Kidney (tissue), 14 donors: ENCODE data around the gene OPTN. TPM values are rescaled to one million over a fixed set of nuclear protein-coding genes. Genes with fewer than 3 reads are reported as not detected.

Experiments used
- DNase-seq, 5 donors: peaks; one replicate each; pipeline ENCODE4 v3.0.0-alpha.2; 2013 to 2020
- FAIRE-seq: peaks from 2 replicates; lab custom pipeline; 2012; peaks lifted over from hg19 to GRCh38; lab: Jason Lieb, UNC
- H3K27ac ChIP-seq, 2 donors: one replicate each; pipeline ENCODE4 v1.7.0; 2013; ENCODE audit warnings: low read depth in 2 of 2, low read length in 2 of 2, inconsistent platforms in 1 of 2
- H3K27me3 ChIP-seq: one replicate; pipeline ENCODE4 v1.7.1; 2013; ENCODE audit warnings: low read length, inconsistent platforms; ENCODE audit not compliant: control insufficient read depth, insufficient read depth
- H3K36me3 ChIP-seq, 3 donors: one replicate each; pipeline versions ENCODE4 v1.7.0 to v1.7.1; 2013; ENCODE audit warnings: low read length in 3 of 3, control low read depth in 1 of 3, inconsistent platforms in 1 of 3; ENCODE audit not compliant: insufficient read depth in 3 of 3, control insufficient read depth in 2 of 3
- H3K4me1 ChIP-seq, 3 donors: one replicate each; pipeline versions ENCODE4 v1.7.0 to v1.7.1; 2013; ENCODE audit warnings: low read length in 3 of 3, inconsistent platforms in 1 of 3, low read depth in 1 of 3; ENCODE audit not compliant: control insufficient read depth in 2 of 3, insufficient read depth in 2 of 3
- H3K4me3 ChIP-seq, 3 donors: one replicate each; pipeline versions ENCODE4 v1.7.0 to v1.8.1; 2013; ENCODE audit warnings: low read length in 3 of 3, control low read depth in 1 of 3, inconsistent platforms in 1 of 3
- H3K9ac ChIP-seq, 3 donors: one replicate each; pipeline versions ENCODE4 v1.7.0 to v1.7.1; 2013; ENCODE audit warnings: low read length in 3 of 3, control low read depth in 1 of 3, inconsistent platforms in 1 of 3
- H3K9me3 ChIP-seq, 3 donors: one replicate each; pipeline versions ENCODE4 v1.7.0 to v1.7.1; 2013; ENCODE audit warnings: low read length in 3 of 3, control low read depth in 1 of 3, inconsistent platforms in 1 of 3; ENCODE audit not compliant: control insufficient read depth in 2 of 3, insufficient read depth in 1 of 3
- CTCF ChIP-seq: IDR thresholded peaks from 3 replicates; pipeline ENCODE4 v1.5.1; 2012; ENCODE audit warnings: mild to moderate bottlenecking, moderate library complexity, borderline replicate concordance; ENCODE audit not compliant: insufficient read depth; ENCODE audit errors: extremely low read depth
- intact Hi-C: fragments of 100-400 bp; cut with DNase I; formaldehyde crosslinking; loops from one replicate; pipeline ENCODE4 v1.11.1; 2022
- polyA plus RNA-seq: library from polyadenylated mRNA; stranded (reverse); fragments of 350-450 nt; fragmentation: Illumina TruSeq; extraction: RNeasy Lipid Tissue Mini Kit (QIAGEN cat#74804); gene quantifications from one replicate; pipeline ENCODE4 v1.2.3, GENCODE V29; 2014; ENCODE audit warnings: low read depth, low replicate concordance; ENCODE audit not compliant: insufficient read depth
- total RNA-seq: library from RNA; stranded (reverse); fragmentation: NEBNext Ultra II Directional; extraction: Animal tissue kit (Norgen Biotek cat#: 25700); gene quantifications from one replicate; pipeline ENCODE4 v1.2.1, GENCODE V29; 2021
- donor health status: control.
- donor health status: control.
- donor health status: control.
- donor health status: control.
- donor health status: control.
- donor health status: DM: yes; HTN: yes; CAD: no.
- donor health status: Normal renal cell carcinoma (clear cell type).

OPTN gene
- total and polyA plus RNA-seq, 2 donors from 2014 or later = 55.0 to 76.9 TPM

- no peak for FAIRE-seq
- no peak for TF ChIP-seq CTCF
- Histone ChIP-seq H3K4me1 (no peaks in the 10 kb centered on the region), H3K9me3 (no peaks in the 10 kb centered on the region), H3K4me3 (no peak overlapping the region), H3K9ac (no peak overlapping the region), H3K27me3 (no peaks in the 10 kb centered on the region), H3K36me3 (peaks cover 0 to 54% (median 29%) of the 10 kb centered on the region in 3 donors), H3K27ac (no peak overlapping the region)
- intact Hi-C loops = no loop called here
- no peak for DNase-seq
Measured at GRCh38 chr10:13113544-13113943, 13.6 kb downstream of the OPTN start.

- peak in 1 of 5 donors; percentile 12 for DNase-seq
- Histone ChIP-seq H3K9ac (no peak overlapping the region), H3K27me3 (no peaks in the 10 kb centered on the region), H3K36me3 (peaks cover 0 to 59% (median 32%) of the 10 kb centered on the region in 3 donors), H3K4me3 (no peak overlapping the region), H3K4me1 (no peaks in the 10 kb centered on the region), H3K9me3 (no peaks in the 10 kb centered on the region), H3K27ac (peak overlapping the region in 1 of 2 donors; percentile 29)
- TF ChIP-seq CTCF = no peak
- intact Hi-C loops = no loop called here
- no peak for FAIRE-seq
Measured at GRCh38 chr10:13115832-13116803, 16.2 kb downstream of the OPTN start.

GRCh38 chr10:13117841-13118783 is 18.1 kb downstream of the OPTN start:
- no peak for DNase-seq
- no peak for TF ChIP-seq CTCF
- no peaks in the 10 kb centered on the region for H3K9me3 ChIP-seq
- no peak overlapping the region for H3K27ac ChIP-seq
- no peak overlapping the region for H3K9ac ChIP-seq
- H3K4me1 ChIP-seq = no peaks in the 10 kb centered on the region
- intact Hi-C loops = no loop called here
- H3K4me3 ChIP-seq = no peak overlapping the region
- no peaks in the 10 kb centered on the region for H3K27me3 ChIP-seq
- H3K36me3 ChIP-seq = peaks cover 0 to 62% (median 34%) of the 10 kb centered on the region in 3 donors
- no peak for FAIRE-seq
